ENCODE data around the gene PGC. TPM values are rescaled to one million over a fixed set of nuclear protein-coding genes. Genes with fewer than 3 reads are reported as not detected.

PGC gene
- total RNA-seq, 1 experiment from 2014 or later, result not detected

DNA sequence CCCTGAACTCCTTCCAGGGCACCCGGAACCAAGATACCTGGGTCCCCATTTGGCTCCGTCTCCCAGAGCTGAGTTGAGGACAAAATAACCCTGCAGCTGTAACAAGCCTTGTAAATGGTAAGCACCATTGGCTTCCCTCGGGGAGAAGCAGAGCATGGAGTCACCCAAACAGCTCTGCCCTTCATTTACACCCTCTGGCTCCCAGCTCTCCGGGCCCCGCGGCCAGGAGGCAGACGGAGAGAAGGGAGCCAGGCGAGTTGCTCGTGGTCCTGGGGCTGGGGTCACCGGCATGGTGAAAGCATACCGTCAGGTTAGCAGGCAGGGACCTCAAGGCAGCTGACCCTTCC, 13.9 kb downstream of the PGC start:
- Mint-ChIP-seq H3K27me3 (ENCODE audit: low read depth) (peaks cover 31% of the 10 kb centered on the region), H3K4me1 (peaks cover 52 to 53% of the 10 kb centered on the region in 2 experiments), H3K9me3 (no peaks in the 10 kb centered on the region; a peak in 1 of 5 replicates), H3K27ac (no peak overlapping the region), H3K4me3 (peak overlapping the region; percentile 72 to 93), H3K36me3 (ENCODE audit: insufficient read depth in 1 of 3, low read depth in 3 of 3) (no peaks in the 10 kb centered on the region)
- Histone ChIP-seq H4K91ac (ENCODE audit: insufficient read length, low read depth, low read length) (no peak overlapping the region), H3K9ac (ENCODE audit: extremely low read depth, insufficient read length, low read length) (no peak overlapping the region), H3K14ac (ENCODE audit: insufficient read depth, low read length) (no peak overlapping the region), H3K4me2 (ENCODE audit: insufficient read depth, insufficient read length, low read length) (peak overlapping the region; percentile 55), H2BK12ac (ENCODE audit: insufficient read length, low read depth, low read length) (no peak overlapping the region), H2BK20ac (ENCODE audit: low read depth, low read length, poor library complexity, severe bottlenecking) (no peak overlapping the region), H3K4ac (ENCODE audit: low read depth, low read length) (no peak overlapping the region), H4K20me1 (ENCODE audit: control insufficient read depth, insufficient read depth, insufficient read length) (no peaks in the 10 kb centered on the region), H2BK15ac (ENCODE audit: low read depth, low read length) (no peak overlapping the region), H4K8ac (replicated peaks; ENCODE audit: insufficient read length, low read depth, low read length) (no peak overlapping the region), H3K23ac (ENCODE audit: insufficient read length, low read depth, low read length) (no peak overlapping the region), H2AK5ac (ENCODE audit: insufficient read length, low read length) (no peak overlapping the region), H2BK5ac (ENCODE audit: insufficient read length, low read length) (no peak overlapping the region), H3K9me3 (ENCODE audit: control insufficient read depth, low read depth, low read length) (no peaks in the 10 kb centered on the region), H3K27ac (ENCODE audit: insufficient read length, low read depth, low read length) (no peak overlapping the region), H2BK120ac (ENCODE audit: low read depth, low read length, poor library complexity, severe bottlenecking) (no peak overlapping the region), H3K79me1 (ENCODE audit: insufficient read depth, low read depth, low read length, poor library complexity, severe bottlenecking) (no peaks in the 10 kb centered on the region), H3K56ac (ENCODE audit: insufficient read length, low read depth, low read length) (no peak overlapping the region), H3K23me2 (ENCODE audit: insufficient read length, low read depth, low read length, poor library complexity, severe bottlenecking) (peaks cover 12% of the 10 kb centered on the region), H3K27me3 (ENCODE audit: insufficient read depth, low read length) (no peaks in the 10 kb centered on the region), H2AFZ (ENCODE audit: low read length) (no peak overlapping the region), H3K4me1 (ENCODE audit: insufficient read depth, low read length) (peaks cover 11% of the 10 kb centered on the region; the same call in 1 of the 2 replicates), H3T11ph (ENCODE audit: low read length) (no peak overlapping the region), H3K18ac (ENCODE audit: insufficient read length, low read depth, low read length) (no peak overlapping the region), H3K79me2 (ENCODE audit: insufficient read depth, low read length) (no peaks in the 10 kb centered on the region), H4K5ac (ENCODE audit: insufficient read length, low read depth, low read length) (no peak overlapping the region)
- WGBS (ENCODE audit: extremely low coverage, insufficient read length, low lambda C conversion rate), result no CpG with 5 or more reads among the region's 11 CpGs
- TF ChIP-seq, protein P1, sequence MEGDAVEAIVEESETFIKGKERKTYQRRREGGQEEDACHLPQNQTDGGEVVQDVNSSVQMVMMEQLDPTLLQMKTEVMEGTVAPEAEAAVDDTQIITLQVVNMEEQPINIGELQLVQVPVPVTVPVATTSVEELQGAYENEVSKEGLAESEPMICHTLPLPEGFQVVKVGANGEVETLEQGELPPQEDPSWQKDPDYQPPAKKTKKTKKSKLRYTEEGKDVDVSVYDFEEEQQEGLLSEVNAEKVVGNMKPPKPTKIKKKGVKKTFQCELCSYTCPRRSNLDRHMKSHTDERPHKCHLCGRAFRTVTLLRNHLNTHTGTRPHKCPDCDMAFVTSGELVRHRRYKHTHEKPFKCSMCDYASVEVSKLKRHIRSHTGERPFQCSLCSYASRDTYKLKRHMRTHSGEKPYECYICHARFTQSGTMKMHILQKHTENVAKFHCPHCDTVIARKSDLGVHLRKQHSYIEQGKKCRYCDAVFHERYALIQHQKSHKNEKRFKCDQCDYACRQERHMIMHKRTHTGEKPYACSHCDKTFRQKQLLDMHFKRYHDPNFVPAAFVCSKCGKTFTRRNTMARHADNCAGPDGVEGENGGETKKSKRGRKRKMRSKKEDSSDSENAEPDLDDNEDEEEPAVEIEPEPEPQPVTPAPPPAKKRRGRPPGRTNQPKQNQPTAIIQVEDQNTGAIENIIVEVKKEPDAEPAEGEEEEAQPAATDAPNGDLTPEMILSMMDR (conservative IDR thresholded peaks at IDR 0.05), result no peak
- DNase-seq, result no peak

Measured in H9 (cell line).